ENCODE measurements around the gene BRDT.

GRCh38 chr1:92017656-92018055, 68.5 kb downstream of the BRDT start:
- TF ChIP-seq, protein P1, sequence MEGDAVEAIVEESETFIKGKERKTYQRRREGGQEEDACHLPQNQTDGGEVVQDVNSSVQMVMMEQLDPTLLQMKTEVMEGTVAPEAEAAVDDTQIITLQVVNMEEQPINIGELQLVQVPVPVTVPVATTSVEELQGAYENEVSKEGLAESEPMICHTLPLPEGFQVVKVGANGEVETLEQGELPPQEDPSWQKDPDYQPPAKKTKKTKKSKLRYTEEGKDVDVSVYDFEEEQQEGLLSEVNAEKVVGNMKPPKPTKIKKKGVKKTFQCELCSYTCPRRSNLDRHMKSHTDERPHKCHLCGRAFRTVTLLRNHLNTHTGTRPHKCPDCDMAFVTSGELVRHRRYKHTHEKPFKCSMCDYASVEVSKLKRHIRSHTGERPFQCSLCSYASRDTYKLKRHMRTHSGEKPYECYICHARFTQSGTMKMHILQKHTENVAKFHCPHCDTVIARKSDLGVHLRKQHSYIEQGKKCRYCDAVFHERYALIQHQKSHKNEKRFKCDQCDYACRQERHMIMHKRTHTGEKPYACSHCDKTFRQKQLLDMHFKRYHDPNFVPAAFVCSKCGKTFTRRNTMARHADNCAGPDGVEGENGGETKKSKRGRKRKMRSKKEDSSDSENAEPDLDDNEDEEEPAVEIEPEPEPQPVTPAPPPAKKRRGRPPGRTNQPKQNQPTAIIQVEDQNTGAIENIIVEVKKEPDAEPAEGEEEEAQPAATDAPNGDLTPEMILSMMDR (conservative IDR thresholded peaks at IDR 0.05 in 1 of 2, IDR thresholded peaks at IDR 0.05 in 1 of 2; ENCODE audit: extremely low read depth in 1 of 2, insufficient read depth in 1 of 2, low read depth in 1 of 2, low read length in 2 of 2), result no peak
- no peak for TF ChIP-seq EZH2 (IDR thresholded peaks at IDR 0.05; ENCODE audit: borderline replicate concordance, low read length)
